Nephron (organoid): ENCODE data around the gene LBP.

ENCODE experiments used
- H3K27ac Mint-ChIP-seq, 3 experiments: 2 replicates each; pipeline ENCODE4 v1.8.0; 2020; ENCODE audit warnings: mixed read lengths in 3 of 3, mild to moderate bottlenecking in 2 of 3, moderate library complexity in 1 of 3
- H3K27me3 Mint-ChIP-seq: 2 replicates; pipeline ENCODE4 v1.8.0; 2021; ENCODE audit warnings: low read depth, mild to moderate bottlenecking, moderate library complexity, mixed read lengths
- H3K36me3 Mint-ChIP-seq: 2 replicates; pipeline ENCODE4 v1.8.0; 2020; ENCODE audit warnings: low read depth, mixed read lengths
- H3K4me1 Mint-ChIP-seq: 2 replicates; pipeline ENCODE4 v1.8.0; 2020; ENCODE audit warnings: mixed read lengths
- H3K4me3 Mint-ChIP-seq, 3 experiments: 2 replicates each; pipeline ENCODE4 v1.8.0; 2020; ENCODE audit warnings: mild to moderate bottlenecking in 3 of 3, mixed read lengths in 3 of 3, moderate library complexity in 2 of 3
- H3K9me3 Mint-ChIP-seq: 2 replicates; pipeline ENCODE4 v1.8.0; 2020; ENCODE audit warnings: mixed read lengths
- CTCF ChIP-seq, 3 experiments: fragments of 200-600 bp; sonication (generic); IDR thresholded peaks; one replicate each; pipeline ENCODE4 v1.5.0; 2021; ENCODE audit warnings: antibody characterized with exemption in 3 of 3; ENCODE audit not compliant: unreplicated experiment in 3 of 3

The LBP gene

GRCh38 chr20:38340693-38341092, 5.6 kb upstream of the LBP start:
- Mint-ChIP-seq H3K27ac (no peak overlapping the region), H3K36me3 (no peaks in the 10 kb centered on the region), H3K27me3 (peaks cover 17% of the 10 kb centered on the region), H3K9me3 (peaks cover 6% of the 10 kb centered on the region), H3K4me1 (peaks cover 21% of the 10 kb centered on the region), H3K4me3 (no peak overlapping the region)
- TF ChIP-seq CTCF (IDR thresholded peaks at IDR 0.05; ENCODE audit: unreplicated experiment in 3 of 3), result no peak

DNA sequence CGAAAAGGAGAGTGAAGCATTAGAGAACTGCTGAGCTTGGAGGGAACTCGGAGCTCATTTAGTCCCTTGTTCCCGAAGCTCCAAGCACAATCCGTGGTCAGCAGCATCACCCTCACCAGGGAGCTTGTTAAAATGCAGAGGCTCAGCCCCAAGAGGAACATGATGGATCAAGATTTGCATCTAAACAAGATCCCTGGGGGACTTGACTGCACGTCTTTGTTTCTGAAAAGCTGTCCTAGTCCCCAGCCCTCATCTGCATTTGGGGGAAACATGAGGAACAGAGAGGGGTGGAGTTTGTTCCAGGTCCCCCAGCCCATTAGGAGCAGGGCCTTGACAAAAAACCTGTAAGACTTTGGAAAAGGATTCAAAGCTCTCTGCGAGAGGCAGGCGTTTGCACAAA, 4.1 kb upstream of the LBP start:
- Mint-ChIP-seq H3K27me3 (peaks cover 12% of the 10 kb centered on the region), H3K9me3 (peaks cover 6% of the 10 kb centered on the region), H3K4me1 (peaks cover 16% of the 10 kb centered on the region), H3K36me3 (no peaks in the 10 kb centered on the region), H3K27ac (peak overlapping the region in 2 of 3 experiments; percentile 17 to 88), H3K4me3 (no peak overlapping the region)
- TF ChIP-seq CTCF (IDR thresholded peaks at IDR 0.05; ENCODE audit: unreplicated experiment in 3 of 3), result no peak

DNA sequence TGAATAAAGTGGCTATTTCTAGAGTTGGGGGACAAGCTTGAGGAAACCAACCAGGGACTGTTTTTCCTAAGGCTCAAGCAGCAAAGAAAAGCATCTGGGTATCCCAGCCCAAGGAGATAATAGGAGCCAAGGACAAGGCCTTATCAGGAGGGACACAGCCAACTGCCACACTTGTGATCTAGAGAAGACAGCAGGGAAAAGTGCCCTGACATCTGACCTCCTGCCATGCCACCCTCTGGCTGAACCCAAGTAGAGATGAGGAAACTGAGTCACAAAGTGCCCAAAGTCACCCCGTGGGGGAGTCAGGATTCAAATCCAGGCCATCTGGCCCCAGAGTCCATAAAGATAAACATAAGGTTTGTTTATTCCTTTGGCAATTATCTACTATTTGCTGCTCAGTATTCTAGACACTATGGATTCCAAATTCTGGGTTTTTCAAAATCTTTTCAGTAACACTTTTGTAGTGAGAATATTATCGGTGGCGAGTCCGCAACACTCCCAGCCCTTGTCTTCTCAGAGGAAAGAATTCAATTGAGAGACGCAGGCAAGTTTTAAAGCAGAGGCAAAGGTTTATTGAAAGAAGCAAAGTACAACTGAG, 3.5 kb upstream of the LBP start:
- peak overlapping the region; percentile 60 to 88 (median 85) for H3K27ac Mint-ChIP-seq
- peaks cover 15% of the 10 kb centered on the region for H3K4me1 Mint-ChIP-seq
- H3K9me3 Mint-ChIP-seq, result peaks cover 4% of the 10 kb centered on the region
- no peak for TF ChIP-seq CTCF (IDR thresholded peaks at IDR 0.05; ENCODE audit: unreplicated experiment in 3 of 3)
- H3K27me3 Mint-ChIP-seq, result peaks cover 12% of the 10 kb centered on the region
- no peaks in the 10 kb centered on the region for H3K36me3 Mint-ChIP-seq
- no peak overlapping the region for H3K4me3 Mint-ChIP-seq

- Mint-ChIP-seq H3K36me3 (no peaks in the 10 kb centered on the region), H3K4me3 (peak overlapping the region in 2 of 3 experiments; percentile 36 to 72), H3K4me1 (peaks cover 10% of the 10 kb centered on the region), H3K27me3 (peaks cover 8% of the 10 kb centered on the region), H3K9me3 (no peaks in the 10 kb centered on the region), H3K27ac (peak overlapping the region; percentile 60 to 88 (median 85))
- no peak for TF ChIP-seq CTCF (IDR thresholded peaks at IDR 0.05; ENCODE audit: unreplicated experiment in 3 of 3)
Observed at GRCh38 chr20:38343311-38344106, 2.8 kb upstream of the LBP start.

GRCh38 chr20:38344107-38344701, 2.1 kb upstream of the LBP start:
- H3K4me1 Mint-ChIP-seq, result peaks cover 10% of the 10 kb centered on the region
- H3K9me3 Mint-ChIP-seq, result no peaks in the 10 kb centered on the region
- no peak for TF ChIP-seq CTCF (IDR thresholded peaks at IDR 0.05; ENCODE audit: unreplicated experiment in 3 of 3)
- no peak overlapping the region for H3K4me3 Mint-ChIP-seq
- peak overlapping the region in 1 of 3 experiments; percentile 88 for H3K27ac Mint-ChIP-seq
- H3K27me3 Mint-ChIP-seq, result peaks cover 8% of the 10 kb centered on the region
- no peaks in the 10 kb centered on the region for H3K36me3 Mint-ChIP-seq
